Mesenchymal stem cell (in vitro differentiated cells and primary cell): Measurements from ENCODE around the gene AQP11. TPM values are rescaled to one million over a fixed set of nuclear protein-coding genes. Genes with fewer than 3 reads are reported as not detected.

Experiments
- DNase-seq: peaks from one replicate; pipeline ENCODE4 v3.0.0-alpha.2; 2013
- H2AFZ ChIP-seq: one replicate; pipeline ENCODE4 v1.6.1; 2013; ENCODE audit warnings: low read depth, mild to moderate bottlenecking, control low read depth, inconsistent platforms, low read length, moderate library complexity
- H2AK5ac ChIP-seq: 2 replicates; pipeline ENCODE4 v1.6.1; 2013; ENCODE audit warnings: low read length, moderate library complexity, mild to moderate bottlenecking, inconsistent platforms; ENCODE audit not compliant: severe bottlenecking
- H2BK120ac ChIP-seq: one replicate; pipeline ENCODE4 v1.6.1; 2013; ENCODE audit warnings: low read depth, mild to moderate bottlenecking, inconsistent platforms, low read length, moderate library complexity
- H2BK12ac ChIP-seq, 2 experiments: one replicate each; pipeline ENCODE4 v1.6.1; 2013; ENCODE audit warnings: inconsistent platforms in 2 of 2, low read length in 2 of 2, mild to moderate bottlenecking in 2 of 2, moderate library complexity in 2 of 2, control low read depth in 1 of 2
- H2BK15ac ChIP-seq: one replicate; pipeline ENCODE4 v1.6.1; 2013; ENCODE audit warnings: mild to moderate bottlenecking, low read depth, inconsistent platforms; ENCODE audit not compliant: poor library complexity, severe bottlenecking
- H2BK5ac ChIP-seq: 2 replicates; pipeline ENCODE4 v1.6.1; 2013; ENCODE audit warnings: low read depth, mild to moderate bottlenecking, low read length, control low read depth, inconsistent platforms; ENCODE audit not compliant: poor library complexity, severe bottlenecking
- H3K14ac ChIP-seq, 2 experiments: one replicate each; pipeline ENCODE4 v1.6.1; 2013; ENCODE audit warnings: inconsistent platforms in 2 of 2, low read length in 2 of 2, control low read depth in 1 of 2, mild to moderate bottlenecking in 1 of 2, moderate library complexity in 1 of 2
- H3K18ac ChIP-seq, 2 experiments: one replicate each; pipeline ENCODE4 v1.6.1; 2013; ENCODE audit warnings: inconsistent platforms in 2 of 2, low read length in 2 of 2, control low read depth in 1 of 2, low read depth in 1 of 2, mild to moderate bottlenecking in 1 of 2
- H3K23ac ChIP-seq, 2 experiments: one replicate each; pipeline ENCODE4 v1.6.1; 2013; ENCODE audit warnings: inconsistent platforms in 2 of 2, low read length in 2 of 2, mild to moderate bottlenecking in 2 of 2, moderate library complexity in 2 of 2, control low read depth in 1 of 2
- H3K27ac ChIP-seq: 2 replicates; pipeline ENCODE4 v1.5.1; 2013; ENCODE audit warnings: mild to moderate bottlenecking, moderate library complexity, low read length, control low read depth, inconsistent platforms; ENCODE audit not compliant: poor library complexity, severe bottlenecking
- H3K27me3 ChIP-seq, 2 experiments: 2 replicates each; pipeline versions ENCODE4 v1.6.1 to v1.7.0; 2013; ENCODE audit warnings: low read length in 2 of 2, mild to moderate bottlenecking in 2 of 2, moderate library complexity in 2 of 2, control low read depth in 1 of 2, inconsistent platforms in 1 of 2; ENCODE audit not compliant: control insufficient read depth in 1 of 2, insufficient read depth in 1 of 2
- H3K36me3 ChIP-seq, 2 experiments: 2 replicates each; pipeline versions ENCODE4 v1.6.1 to v1.7.0; 2013; ENCODE audit warnings: low read length in 2 of 2, control low read depth in 1 of 2, inconsistent platforms in 1 of 2, low read depth in 1 of 2, mild to moderate bottlenecking in 1 of 2; ENCODE audit not compliant: insufficient read depth in 2 of 2, control insufficient read depth in 1 of 2
- H3K4ac ChIP-seq, 2 experiments: one replicate each; pipeline ENCODE4 v1.6.1; 2013; ENCODE audit warnings: inconsistent platforms in 2 of 2, low read length in 2 of 2, mild to moderate bottlenecking in 2 of 2, moderate library complexity in 2 of 2, control low read depth in 1 of 2, low read depth in 1 of 2
- H3K4me1 ChIP-seq: 2 replicates; pipeline ENCODE4 v1.6.1; 2013; ENCODE audit warnings: low read depth, low read length, control low read depth; ENCODE audit not compliant: control insufficient read depth, insufficient read depth
- H3K4me2 ChIP-seq: 2 replicates; pipeline ENCODE4 v1.6.1; 2013; ENCODE audit warnings: low read length, mild to moderate bottlenecking, inconsistent platforms; ENCODE audit not compliant: poor library complexity, severe bottlenecking
- H3K4me3 ChIP-seq, 2 experiments: 2 replicates each; pipeline versions ENCODE4 v1.5.1 to v1.7.0; 2013; ENCODE audit warnings: low read length in 2 of 2, mild to moderate bottlenecking in 2 of 2, control low read depth in 1 of 2, low read depth in 1 of 2; ENCODE audit not compliant: insufficient read depth in 1 of 2
- H3K79me1 ChIP-seq: replicated peaks from 2 replicates; pipeline ENCODE4 v1.6.1; 2013; ENCODE audit warnings: mild to moderate bottlenecking, control low read depth, low read length, inconsistent platforms; ENCODE audit not compliant: poor library complexity, severe bottlenecking
- H3K9ac ChIP-seq: 2 replicates; pipeline ENCODE4 v1.7.0; 2013; ENCODE audit warnings: mild to moderate bottlenecking, low read length, moderate library complexity
- H3K9me3 ChIP-seq: 2 replicates; pipeline ENCODE4 v1.7.0; 2013; ENCODE audit warnings: mild to moderate bottlenecking, low read length; ENCODE audit not compliant: control insufficient read depth
- H4K8ac ChIP-seq: one replicate; pipeline ENCODE4 v1.6.1; 2013; ENCODE audit warnings: inconsistent platforms, mild to moderate bottlenecking, low read length, moderate library complexity
- H4K91ac ChIP-seq: one replicate; pipeline ENCODE4 v1.6.1; 2013; ENCODE audit warnings: mild to moderate bottlenecking, low read length, inconsistent platforms
- WGBS: methylation state at CpG from one replicate; pipeline ENCODE4 v1.1.7; 2013; ENCODE audit warnings: mixed read lengths; 5-methylcytosine and 5-hydroxymethylcytosine counted together
- polyA plus RNA-seq, 2 experiments: library from polyadenylated mRNA; stranded (reverse); fragments of 200-250 nt; gene quantifications; one replicate each; pipeline ENCODE4 v1.2.3, GENCODE V29; 2013

AQP11 gene
- 0.40 TPM for polyA plus RNA-seq (2013, experiment 1 of 2)
- polyA plus RNA-seq (2013, experiment 2 of 2), result 0.38 TPM

- peaks cover 9% of the 10 kb centered on the region for H3K4me1 ChIP-seq
- H3K4me3 ChIP-seq, result peak within 1 kb of the TSS; percentile 59 to 89
- peak within 1 kb of the TSS; percentile 68 for H2BK120ac ChIP-seq
- H3K79me1 ChIP-seq, result no peaks in the 10 kb centered on the region
- no peak within 1 kb of the TSS for H2BK15ac ChIP-seq
- H3K4ac ChIP-seq, result peak within 1 kb of the TSS in 1 of 2 experiments; percentile 5
- no peak within 1 kb of the TSS for H3K23ac ChIP-seq
- peak within 1 kb of the TSS in 1 of 2 experiments; percentile 91 for H3K14ac ChIP-seq
- WGBS, result 0% methylated on average over 44 of the region's 75 CpGs
- H3K9ac ChIP-seq, result peak within 1 kb of the TSS; percentile 91
- DNase-seq, result peak; percentile 88
- H3K18ac ChIP-seq, result peak within 1 kb of the TSS; percentile 50 to 84
- no peak within 1 kb of the TSS for H2BK12ac ChIP-seq
- H2AFZ ChIP-seq, result peak within 1 kb of the TSS; percentile 94
- no peaks in the 10 kb centered on the region for H3K27me3 ChIP-seq
- H4K8ac ChIP-seq, result peak within 1 kb of the TSS; percentile 45
- H4K91ac ChIP-seq, result no peak within 1 kb of the TSS
- H3K4me2 ChIP-seq, result peak within 1 kb of the TSS; percentile 62
- no peak within 1 kb of the TSS for H2AK5ac ChIP-seq
- peak within 1 kb of the TSS; percentile 33 for H3K27ac ChIP-seq
- no peaks in the 10 kb centered on the region for H3K9me3 ChIP-seq
- H3K36me3 ChIP-seq, result peaks cover 0 to 4% of the 10 kb centered on the region in 2 experiments
- H2BK5ac ChIP-seq, result no peak within 1 kb of the TSS
Observed at GRCh38 chr11:77589521-77590193, at the start of gene AQP11. AQP11 (plus strand) TSS chr11:77589953; CDS start chr11:77589993, 40 bp downstream.

- 67% methylated on average over 1 of the region's 1 CpG for WGBS
- H3K4me2 ChIP-seq, result no peak overlapping the region
- H2AK5ac ChIP-seq, result no peak overlapping the region
- H3K27ac ChIP-seq, result no peak overlapping the region
- no peaks in the 10 kb centered on the region for H3K79me1 ChIP-seq
- H3K27me3 ChIP-seq, result no peaks in the 10 kb centered on the region
- H2BK12ac ChIP-seq, result no peak overlapping the region
- H4K91ac ChIP-seq, result no peak overlapping the region
- H3K9me3 ChIP-seq, result no peaks in the 10 kb centered on the region
- H3K9ac ChIP-seq, result peak overlapping the region; percentile 27
- no peak overlapping the region for H2BK120ac ChIP-seq
- no peak overlapping the region for H3K4me3 ChIP-seq
- H3K4me1 ChIP-seq, result no peaks in the 10 kb centered on the region
- no peak overlapping the region for H3K14ac ChIP-seq
- H2AFZ ChIP-seq, result no peak overlapping the region
- H2BK15ac ChIP-seq, result no peak overlapping the region
- no peak overlapping the region for H4K8ac ChIP-seq
- no peak overlapping the region for H2BK5ac ChIP-seq
- no peak for DNase-seq
- H3K4ac ChIP-seq, result no peak overlapping the region
- H3K23ac ChIP-seq, result no peak overlapping the region
- no peak overlapping the region for H3K18ac ChIP-seq
- no peaks in the 10 kb centered on the region for H3K36me3 ChIP-seq
Observed at GRCh38 chr11:77542296-77542695, 47.5 kb upstream of the AQP11 start.

GRCh38 chr11:77547047-77547836 lies 42.5 kb upstream of the AQP11 start:
- Histone ChIP-seq H3K9ac (no peak overlapping the region), H2BK5ac (no peak overlapping the region), H3K4me2 (no peak overlapping the region), H3K4me3 (no peak overlapping the region), H2BK12ac (no peak overlapping the region), H3K27ac (no peak overlapping the region), H3K18ac (no peak overlapping the region), H2BK15ac (no peak overlapping the region), H3K14ac (no peak overlapping the region), H2AK5ac (no peak overlapping the region), H2AFZ (no peak overlapping the region), H3K23ac (no peak overlapping the region), H4K91ac (no peak overlapping the region), H3K4me1 (no peaks in the 10 kb centered on the region), H2BK120ac (no peak overlapping the region), H3K79me1 (no peaks in the 10 kb centered on the region), H4K8ac (no peak overlapping the region), H3K27me3 (no peaks in the 10 kb centered on the region), H3K36me3 (no peaks in the 10 kb centered on the region), H3K9me3 (peaks cover 10% of the 10 kb centered on the region), H3K4ac (no peak overlapping the region)
- DNase-seq, result no peak
- WGBS, result 83% methylated on average over 6 of the region's 7 CpGs

GRCh38 chr11:77547863-77548551 lies 41.7 kb upstream of the AQP11 start:
- no peaks in the 10 kb centered on the region for H3K79me1 ChIP-seq
- H2BK120ac ChIP-seq, result no peak overlapping the region
- H3K4me3 ChIP-seq, result no peak overlapping the region
- WGBS, result 17% methylated on average over 7 of the region's 9 CpGs
- H3K27ac ChIP-seq, result no peak overlapping the region
- H4K91ac ChIP-seq, result no peak overlapping the region
- H3K14ac ChIP-seq, result no peak overlapping the region
- H3K4me2 ChIP-seq, result no peak overlapping the region
- H3K36me3 ChIP-seq, result no peaks in the 10 kb centered on the region
- peak overlapping the region; percentile 77 for H4K8ac ChIP-seq
- H3K4ac ChIP-seq, result no peak overlapping the region
- H3K4me1 ChIP-seq, result no peaks in the 10 kb centered on the region
- peak overlapping the region; percentile 70 for H3K9ac ChIP-seq
- H2BK12ac ChIP-seq, result no peak overlapping the region
- H3K23ac ChIP-seq, result no peak overlapping the region
- no peak overlapping the region for H2BK15ac ChIP-seq
- no peak overlapping the region for H2AK5ac ChIP-seq
- no peak overlapping the region for H2AFZ ChIP-seq
- no peak overlapping the region for H2BK5ac ChIP-seq
- H3K18ac ChIP-seq, result no peak overlapping the region
- peak; percentile 71 for DNase-seq
- no peaks in the 10 kb centered on the region for H3K27me3 ChIP-seq
- peaks cover 10% of the 10 kb centered on the region for H3K9me3 ChIP-seq
